CD4-positive, alpha-beta T cell (primary cell): ENCODE measurements around the gene GPR35. TPM values are rescaled to one million over a fixed set of nuclear protein-coding genes. Genes with fewer than 3 reads are reported as not detected.
A peak's percentile ranks its signal among the peaks of the same experiment; 100 is the strongest.

Source experiments
- ATAC-seq: fragments of 200-7000 bp; cut with Tn5 transposase; one replicate; pipeline ENCODE4 v1.10.0; 2022; ENCODE audit warnings: mild to moderate bottlenecking; ENCODE audit not compliant: poor library complexity
- CTCF ChIA-PET: fragments of 350-600 bp; sonication (Branson Sonifier 250); formaldehyde crosslinking; loops from one replicate; lab custom pipeline; 2021; ENCODE audit warnings: antibody characterized with exemption, inconsistent platforms; lab: Charles Lee
- POLR2A ChIA-PET: fragments of 350-600 bp; sonication (Branson Sonifier 250); formaldehyde crosslinking; loops from one replicate; lab custom pipeline; 2021; ENCODE audit warnings: antibody characterized with exemption, inconsistent platforms; lab: Charles Lee
- DNase-seq, 14 experiments: peaks; one replicate each; pipeline ENCODE4 v3.0.0-alpha.2; 2013 to 2020; ENCODE audit warnings: mixed read lengths in 2 of 14
- H3K27ac ChIP-seq, 2 donors: one replicate each; pipeline versions ENCODE4 v1.5.1 to v1.7.0; 2013; ENCODE audit warnings: low read length in 2 of 2, low read depth in 1 of 2, mild to moderate bottlenecking in 1 of 2
- H3K27me3 ChIP-seq, 2 experiments: 1 replicate in 1 of 2; 2 replicates in 1 of 2; pipeline versions ENCODE4 v1.6.1 to v1.7.0; 2013; ENCODE audit warnings: low read length in 2 of 2, control low read depth in 1 of 2, mild to moderate bottlenecking in 1 of 2, moderate library complexity in 1 of 2; ENCODE audit not compliant: insufficient read depth in 2 of 2, control insufficient read depth in 1 of 2
- H3K36me3 ChIP-seq: one replicate; pipeline ENCODE4 v1.6.1; 2013; ENCODE audit warnings: low read length, control low read depth; ENCODE audit not compliant: insufficient read depth
- H3K4me1 ChIP-seq: one replicate; pipeline ENCODE4 v1.6.1; 2013; ENCODE audit warnings: low read length, control low read depth; ENCODE audit not compliant: insufficient read depth
- H3K4me3 ChIP-seq: one replicate; pipeline ENCODE4 v1.5.1; 2013; ENCODE audit warnings: mild to moderate bottlenecking, low read length, moderate library complexity
- H3K9me3 ChIP-seq, 2 experiments: 1 replicate in 1 of 2; 2 replicates in 1 of 2; pipeline versions ENCODE4 v1.6.1 to v1.7.0; 2013; ENCODE audit warnings: low read length in 2 of 2, mild to moderate bottlenecking in 2 of 2, control low read depth in 1 of 2, moderate library complexity in 1 of 2; ENCODE audit not compliant: control insufficient read depth in 1 of 2, insufficient read depth in 1 of 2
- H3K27ac Mint-ChIP-seq: one replicate; pipeline ENCODE4 v1.8.0; 2020; ENCODE audit warnings: mixed read lengths
- H3K27me3 Mint-ChIP-seq: one replicate; pipeline ENCODE4 v1.8.0; 2021; ENCODE audit warnings: mixed read lengths
- H3K36me3 Mint-ChIP-seq: one replicate; pipeline ENCODE4 v1.8.0; 2021; ENCODE audit warnings: low read depth, mixed read lengths
- H3K4me1 Mint-ChIP-seq: one replicate; pipeline ENCODE4 v1.8.0; 2021; ENCODE audit warnings: low read depth, mixed read lengths
- H3K4me3 Mint-ChIP-seq: one replicate; pipeline ENCODE4 v1.8.0; 2020; ENCODE audit warnings: mild to moderate bottlenecking, mixed read lengths
- H3K9me3 Mint-ChIP-seq: one replicate; pipeline ENCODE4 v1.8.0; 2020; ENCODE audit warnings: mixed read lengths
- intact Hi-C, 2 experiments: fragments of 100-400 bp; cut with DNase I in 1 of 2; cut with micrococcal nuclease in 1 of 2; formaldehyde crosslinking; loops; one replicate each; pipeline versions ENCODE4 v1.15.1 to v1.9.0; 2023 to 2025; cut with DNase I, micrococcal nuclease
- total RNA-seq, 174 experiments: library from RNA in 2 of 174; stranded (reverse) in 2 of 174; gene quantifications; one replicate each; pipeline ENCODE4 v1.2.3 and lab custom pipeline; 2021 to 2026
- TF ChIP-seq, protein P1 (sequence below): fragments of 200-600 bp; IDR thresholded peaks from one replicate; pipeline ENCODE4 v1.8.0; 2022; ENCODE audit warnings: antibody characterized with exemption, mild to moderate bottlenecking

Gene GPR35
- total RNA-seq, 2 experiments from 2014 or later = 7.1 to 7.2 TPM

DNA sequence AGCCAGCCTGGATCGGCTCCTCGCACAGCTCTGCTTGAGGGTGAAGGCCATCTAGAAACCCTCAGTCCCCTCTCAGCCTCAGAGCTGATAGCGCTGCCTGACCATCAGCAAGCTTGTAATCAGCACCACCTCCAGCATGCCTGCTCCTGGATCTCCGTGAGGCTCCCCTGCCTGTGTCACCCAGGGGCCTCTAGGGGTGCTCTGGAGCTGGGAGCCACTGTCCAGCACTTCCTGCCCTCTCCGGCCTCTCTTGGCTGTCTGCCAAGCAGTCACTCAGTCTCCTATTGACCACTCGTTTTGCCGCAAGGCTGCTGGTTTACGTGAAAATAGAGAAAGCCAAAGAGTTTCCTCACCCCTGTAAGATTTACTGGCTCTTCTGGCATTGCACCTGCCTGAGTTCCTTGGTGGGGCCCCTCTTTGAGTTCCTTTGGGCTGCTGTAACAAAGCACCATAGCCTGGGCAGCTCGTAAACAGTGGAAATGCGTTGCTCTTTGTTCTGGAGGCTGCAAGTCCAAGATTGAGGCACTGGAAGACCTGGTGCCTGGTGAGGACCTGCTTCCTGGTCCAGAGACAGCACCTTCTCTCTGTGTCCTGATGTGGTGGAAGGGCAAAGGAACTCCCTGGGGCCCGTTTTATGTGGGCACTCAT is 20.9 kb upstream of the GPR35 start:
- intact Hi-C loops = no loop called here
- ATAC-seq = no peak
- POLR2A ChIA-PET = no interaction called here

DNA sequence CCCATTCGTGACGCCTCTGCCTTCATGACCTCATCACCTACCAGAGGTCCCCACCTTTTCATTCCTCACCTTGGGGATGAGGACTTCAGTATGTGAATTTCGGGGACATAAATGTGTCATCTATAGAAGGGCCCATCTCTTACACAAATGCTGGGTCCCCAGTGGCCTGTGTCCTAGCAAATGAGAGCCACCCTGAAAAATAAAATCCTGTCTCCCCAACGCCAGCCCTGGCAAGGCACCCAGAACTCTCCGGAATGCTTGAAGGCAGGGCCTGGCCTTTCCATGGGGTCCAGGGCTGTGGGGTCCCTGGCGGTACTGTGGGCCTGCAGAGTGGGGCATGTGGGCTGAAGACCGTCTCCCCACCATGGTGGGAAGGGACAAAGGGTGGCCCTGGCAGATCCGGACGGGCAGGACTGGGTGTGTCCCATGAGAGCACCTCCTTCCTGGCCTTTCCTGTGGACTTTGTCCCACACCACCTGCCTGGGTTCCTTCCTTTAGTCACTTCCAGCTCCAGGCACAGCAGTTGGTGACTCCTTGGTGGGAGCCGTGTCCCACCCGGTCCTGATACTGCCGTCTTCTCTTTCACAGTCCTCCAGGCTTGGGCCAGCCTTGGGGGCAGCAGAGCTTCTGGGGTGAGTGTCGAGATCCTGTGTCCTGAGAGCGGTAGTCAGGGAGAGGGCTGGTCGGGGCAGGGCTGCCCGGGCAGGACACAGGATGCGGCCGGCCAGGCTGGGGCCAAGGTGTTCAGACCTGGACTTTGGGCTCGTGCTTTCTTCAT is 20.2 kb upstream of the GPR35 start:
- POLR2A ChIA-PET = no interaction called here
- DNase-seq = peak in 2 of 14 experiments; percentile 4 to 24

More for the DNA sequence above, 20.9 kb upstream of the GPR35 start:
- H3K4me1 ChIP-seq = no peaks in the 10 kb centered on the region
- peaks cover 8% of the 10 kb centered on the region for H3K36me3 Mint-ChIP-seq
- no peak overlapping the region for H3K4me3 ChIP-seq
- DNase-seq = peak in 3 of 14 experiments; percentile 2 to 40 (median 31)
- H3K4me3 Mint-ChIP-seq = no peak overlapping the region
- H3K36me3 ChIP-seq = peaks cover 7% of the 10 kb centered on the region
- H3K27me3 Mint-ChIP-seq = no peaks in the 10 kb centered on the region
- no peak overlapping the region for H3K27ac ChIP-seq
- H3K9me3 ChIP-seq = no peaks in the 10 kb centered on the region
- no peaks in the 10 kb centered on the region for H3K9me3 Mint-ChIP-seq
- H3K27ac Mint-ChIP-seq = no peak overlapping the region
- TF ChIP-seq, protein P1, sequence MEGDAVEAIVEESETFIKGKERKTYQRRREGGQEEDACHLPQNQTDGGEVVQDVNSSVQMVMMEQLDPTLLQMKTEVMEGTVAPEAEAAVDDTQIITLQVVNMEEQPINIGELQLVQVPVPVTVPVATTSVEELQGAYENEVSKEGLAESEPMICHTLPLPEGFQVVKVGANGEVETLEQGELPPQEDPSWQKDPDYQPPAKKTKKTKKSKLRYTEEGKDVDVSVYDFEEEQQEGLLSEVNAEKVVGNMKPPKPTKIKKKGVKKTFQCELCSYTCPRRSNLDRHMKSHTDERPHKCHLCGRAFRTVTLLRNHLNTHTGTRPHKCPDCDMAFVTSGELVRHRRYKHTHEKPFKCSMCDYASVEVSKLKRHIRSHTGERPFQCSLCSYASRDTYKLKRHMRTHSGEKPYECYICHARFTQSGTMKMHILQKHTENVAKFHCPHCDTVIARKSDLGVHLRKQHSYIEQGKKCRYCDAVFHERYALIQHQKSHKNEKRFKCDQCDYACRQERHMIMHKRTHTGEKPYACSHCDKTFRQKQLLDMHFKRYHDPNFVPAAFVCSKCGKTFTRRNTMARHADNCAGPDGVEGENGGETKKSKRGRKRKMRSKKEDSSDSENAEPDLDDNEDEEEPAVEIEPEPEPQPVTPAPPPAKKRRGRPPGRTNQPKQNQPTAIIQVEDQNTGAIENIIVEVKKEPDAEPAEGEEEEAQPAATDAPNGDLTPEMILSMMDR = no peak
- no peaks in the 10 kb centered on the region for H3K27me3 ChIP-seq
- H3K4me1 Mint-ChIP-seq = no peaks in the 10 kb centered on the region
- CTCF ChIA-PET = no interaction called here

DNA sequence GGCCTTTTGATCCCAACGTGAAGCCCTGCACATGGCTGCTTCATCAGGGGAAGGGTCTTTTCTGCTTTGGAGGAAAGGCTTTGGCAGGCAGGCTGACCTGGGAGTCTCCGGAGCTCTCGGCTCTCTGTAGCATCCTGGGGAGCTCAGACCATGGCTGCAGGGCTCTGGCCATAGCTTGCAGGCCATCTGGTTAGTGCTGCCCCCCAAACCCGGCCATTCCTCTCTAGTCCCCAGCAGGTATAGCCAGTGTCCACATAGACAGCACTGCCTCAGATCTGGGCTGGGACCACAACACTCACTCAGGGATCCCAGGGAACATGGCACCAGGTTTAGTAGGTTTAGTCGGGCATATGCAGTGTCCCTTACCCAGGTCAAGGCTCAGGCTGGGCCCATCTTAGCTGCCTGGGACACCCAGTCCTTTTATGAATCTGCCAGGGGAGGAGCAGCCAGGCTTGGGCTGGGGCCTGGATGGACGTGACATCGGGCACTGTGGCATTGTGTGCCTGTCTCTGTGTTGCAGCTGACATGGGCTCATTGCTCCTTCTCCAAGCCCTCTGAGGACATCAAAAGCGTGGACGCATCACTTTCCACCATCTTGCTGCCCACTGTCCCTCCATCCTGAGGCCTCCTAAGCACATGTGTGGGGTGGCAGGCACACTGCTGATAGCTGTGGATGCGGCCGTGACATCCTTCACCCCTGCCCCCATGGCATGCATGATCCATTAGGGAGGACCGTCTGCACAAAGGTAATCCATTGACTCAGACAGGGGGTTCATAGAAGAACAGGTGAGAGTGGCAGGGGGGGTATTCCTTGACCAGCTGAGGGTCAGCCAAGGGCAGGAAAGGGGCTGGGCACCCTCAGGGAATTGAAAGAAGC is 19.2 kb upstream of the GPR35 start:
- Histone ChIP-seq H3K4me3 (no peak overlapping the region), H3K36me3 (no peaks in the 10 kb centered on the region), H3K9me3 (no peaks in the 10 kb centered on the region), H3K4me1 (no peaks in the 10 kb centered on the region), H3K27me3 (no peaks in the 10 kb centered on the region), H3K27ac (no peak overlapping the region)
- ChIA-PET CTCF (interaction anchor here (1.2 kb wide), 1 partner anchor 40 kb away, joined by 4 read pairs; no protein-coding TSS in a partner anchor), POLR2A (no interaction called here)
- Mint-ChIP-seq H3K4me3 (no peak overlapping the region), H3K27ac (no peak overlapping the region), H3K27me3 (no peaks in the 10 kb centered on the region), H3K9me3 (no peaks in the 10 kb centered on the region), H3K4me1 (no peaks in the 10 kb centered on the region), H3K36me3 (no peaks in the 10 kb centered on the region)
- DNase-seq = peak in 2 of 14 experiments; percentile 2 to 23
- no peak for ATAC-seq
- TF ChIP-seq, protein P1 = no peak
- intact Hi-C loops = no loop called here

More for the DNA sequence above, 20.2 kb upstream of the GPR35 start:
- Histone ChIP-seq H3K27ac (no peak overlapping the region), H3K4me3 (no peak overlapping the region), H3K36me3 (peaks cover 7% of the 10 kb centered on the region), H3K27me3 (no peaks in the 10 kb centered on the region), H3K9me3 (no peaks in the 10 kb centered on the region), H3K4me1 (no peaks in the 10 kb centered on the region)
- intact Hi-C loops = no loop called here
- Mint-ChIP-seq H3K9me3 (no peaks in the 10 kb centered on the region), H3K27ac (no peak overlapping the region), H3K36me3 (peaks cover under 1% of the 10 kb centered on the region), H3K4me3 (no peak overlapping the region), H3K27me3 (no peaks in the 10 kb centered on the region), H3K4me1 (no peaks in the 10 kb centered on the region)
- CTCF ChIA-PET = no interaction called here
- no peak for ATAC-seq
- TF ChIP-seq, protein P1 = no peak
